Type B pancreatic cell (in vitro differentiated cells): ENCODE results near the gene OAS2. TPM values are rescaled to one million over a fixed set of nuclear protein-coding genes. Genes with fewer than 3 reads are reported as not detected.
A peak's percentile ranks its signal among the peaks of the same experiment; 100 is the strongest.

Experiments
- DNase-seq: peaks from one replicate; pipeline ENCODE4 v3.0.0; 2021; ENCODE audit warnings: mixed read lengths; ENCODE audit not compliant: unreplicated experiment; ENCODE audit errors: extremely low spot score
- H3K27ac Mint-ChIP-seq: 2 replicates; pipeline ENCODE4 v1.8.0; 2021; ENCODE audit warnings: mild to moderate bottlenecking, mixed read lengths
- H3K27me3 Mint-ChIP-seq: 2 replicates; pipeline ENCODE4 v1.8.0; 2021; ENCODE audit warnings: mixed read lengths
- H3K36me3 Mint-ChIP-seq: 2 replicates; pipeline ENCODE4 v1.8.0; 2021; ENCODE audit warnings: mixed read lengths
- H3K4me1 Mint-ChIP-seq: one replicate; pipeline ENCODE4 v1.8.0; 2021; ENCODE audit warnings: mixed read lengths; ENCODE audit not compliant: unreplicated experiment
- H3K4me3 Mint-ChIP-seq: 2 replicates; pipeline ENCODE4 v1.8.0; 2021; ENCODE audit warnings: mild to moderate bottlenecking, mixed read lengths
- H3K9me3 Mint-ChIP-seq: 2 replicates; pipeline ENCODE4 v1.8.0; 2021; ENCODE audit warnings: mixed read lengths
- total RNA-seq: library from RNA; stranded (reverse); gene quantifications from 2 replicates; pipeline ENCODE4 v1.2.1, GENCODE V29; 2021; ENCODE audit warnings: low replicate concordance
- TF ChIP-seq, protein P1 (sequence below): fragments of 200-600 bp; sonication (generic); conservative IDR thresholded peaks from 2 replicates; pipeline ENCODE4 v1.5.0; 2021; ENCODE audit warnings: antibody characterized with exemption, mild to moderate bottlenecking

OAS2 gene
- total RNA-seq, 1 donor from 2014 or later = 1.8 TPM

DNA sequence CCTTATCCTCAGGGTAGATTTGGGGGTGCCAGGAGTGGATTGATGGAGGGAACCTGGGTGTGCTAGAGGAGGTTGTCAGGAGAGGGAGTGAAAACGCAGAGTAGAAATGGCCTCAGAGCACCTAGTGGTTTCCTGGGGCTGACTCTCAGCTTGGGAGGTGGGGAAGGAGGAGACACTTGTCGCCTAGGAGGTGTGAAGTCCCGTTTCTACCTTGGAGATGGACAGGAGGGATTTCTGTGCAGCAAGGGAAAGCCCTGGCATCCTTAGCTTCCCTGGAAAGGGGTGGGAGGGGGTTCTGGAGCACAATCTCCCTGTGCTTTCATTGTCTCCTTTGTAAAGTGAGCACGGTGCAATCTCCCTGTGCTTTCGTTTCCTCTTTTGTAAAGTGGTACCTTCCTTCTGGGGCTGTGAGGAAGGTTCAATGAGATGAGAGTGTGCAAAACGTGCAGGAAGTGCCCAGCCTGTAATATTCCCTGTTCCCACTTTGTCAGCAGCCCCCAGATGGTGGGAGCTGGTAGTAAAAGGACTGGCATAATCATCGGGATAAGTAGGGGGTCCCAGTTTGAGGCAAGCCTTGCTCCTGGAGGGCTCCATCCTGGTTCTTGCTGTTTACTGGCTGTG is 38.4 kb upstream of the OAS2 start:
- H3K9me3 Mint-ChIP-seq = peaks cover 4% of the 10 kb centered on the region
- H3K27ac Mint-ChIP-seq = peak overlapping the region; percentile 14
- no peaks in the 10 kb centered on the region for H3K4me1 Mint-ChIP-seq
- H3K27me3 Mint-ChIP-seq = peaks cover 16% of the 10 kb centered on the region
- DNase-seq = no peak
- H3K36me3 Mint-ChIP-seq = no peaks in the 10 kb centered on the region
- TF ChIP-seq, protein P1, sequence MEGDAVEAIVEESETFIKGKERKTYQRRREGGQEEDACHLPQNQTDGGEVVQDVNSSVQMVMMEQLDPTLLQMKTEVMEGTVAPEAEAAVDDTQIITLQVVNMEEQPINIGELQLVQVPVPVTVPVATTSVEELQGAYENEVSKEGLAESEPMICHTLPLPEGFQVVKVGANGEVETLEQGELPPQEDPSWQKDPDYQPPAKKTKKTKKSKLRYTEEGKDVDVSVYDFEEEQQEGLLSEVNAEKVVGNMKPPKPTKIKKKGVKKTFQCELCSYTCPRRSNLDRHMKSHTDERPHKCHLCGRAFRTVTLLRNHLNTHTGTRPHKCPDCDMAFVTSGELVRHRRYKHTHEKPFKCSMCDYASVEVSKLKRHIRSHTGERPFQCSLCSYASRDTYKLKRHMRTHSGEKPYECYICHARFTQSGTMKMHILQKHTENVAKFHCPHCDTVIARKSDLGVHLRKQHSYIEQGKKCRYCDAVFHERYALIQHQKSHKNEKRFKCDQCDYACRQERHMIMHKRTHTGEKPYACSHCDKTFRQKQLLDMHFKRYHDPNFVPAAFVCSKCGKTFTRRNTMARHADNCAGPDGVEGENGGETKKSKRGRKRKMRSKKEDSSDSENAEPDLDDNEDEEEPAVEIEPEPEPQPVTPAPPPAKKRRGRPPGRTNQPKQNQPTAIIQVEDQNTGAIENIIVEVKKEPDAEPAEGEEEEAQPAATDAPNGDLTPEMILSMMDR = no peak
- peak overlapping the region; percentile 19 for H3K4me3 Mint-ChIP-seq

DNA sequence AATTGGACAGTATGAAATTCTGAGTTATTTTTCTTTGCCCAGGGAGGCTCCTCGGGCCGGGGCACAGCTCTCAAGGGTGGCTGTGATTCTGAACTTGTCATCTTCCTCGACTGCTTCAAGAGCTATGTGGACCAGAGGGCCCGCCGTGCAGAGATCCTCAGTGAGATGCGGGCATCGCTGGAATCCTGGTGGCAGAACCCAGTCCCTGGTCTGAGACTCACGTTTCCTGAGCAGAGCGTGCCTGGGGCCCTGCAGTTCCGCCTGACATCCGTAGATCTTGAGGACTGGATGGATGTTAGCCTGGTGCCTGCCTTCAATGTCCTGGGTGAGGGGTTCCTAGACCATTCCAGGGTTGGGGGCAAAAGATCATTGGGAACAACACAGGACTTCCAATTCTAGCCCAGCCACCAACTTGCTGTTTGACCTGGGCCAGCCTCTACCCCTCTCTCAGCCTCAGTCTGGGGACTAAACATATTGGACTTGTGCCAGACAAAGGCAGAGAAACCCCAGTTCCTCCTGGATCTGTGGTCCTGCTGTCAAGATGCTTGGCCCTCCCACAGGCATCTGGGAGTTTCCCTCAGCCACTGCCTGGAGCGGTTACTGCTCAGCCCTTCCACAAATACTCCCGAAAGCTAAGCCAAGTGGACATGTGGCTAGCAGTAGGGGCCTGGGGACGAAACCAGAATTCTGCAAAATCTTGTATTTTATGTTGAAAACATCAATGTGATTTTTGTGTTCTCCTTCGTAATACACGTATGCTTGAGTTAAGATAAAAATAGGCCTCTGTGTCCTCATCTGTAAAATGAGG is 36.6 kb upstream of the OAS2 start:
- no peaks in the 10 kb centered on the region for H3K9me3 Mint-ChIP-seq
- no peak overlapping the region for H3K4me3 Mint-ChIP-seq
- DNase-seq = no peak
- TF ChIP-seq, protein P1 = no peak
- no peaks in the 10 kb centered on the region for H3K36me3 Mint-ChIP-seq
- peaks cover 16% of the 10 kb centered on the region for H3K27me3 Mint-ChIP-seq
- H3K27ac Mint-ChIP-seq = no peak overlapping the region
- no peaks in the 10 kb centered on the region for H3K4me1 Mint-ChIP-seq

DNA sequence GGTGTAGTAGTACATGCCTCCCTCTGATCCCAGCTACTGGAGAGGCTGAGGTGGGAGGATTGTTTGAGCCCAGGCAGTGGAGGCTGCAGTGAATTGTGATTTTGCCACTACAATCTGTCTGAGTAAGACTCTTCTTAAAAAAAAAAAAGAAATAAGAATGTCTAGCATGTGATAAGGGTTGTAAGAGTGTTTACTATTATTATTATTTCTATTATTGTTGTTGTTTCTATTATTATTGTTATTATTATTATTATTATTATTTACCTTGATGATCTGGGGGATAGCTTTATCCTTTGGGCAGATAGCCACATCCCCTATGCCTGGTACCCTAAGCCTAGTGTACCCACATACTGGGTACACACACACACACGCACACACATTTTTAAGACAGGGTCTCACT is 35.7 kb upstream of the OAS2 start:
- Mint-ChIP-seq H3K27ac (no peak overlapping the region), H3K27me3 (peaks cover 10% of the 10 kb centered on the region), H3K4me1 (no peaks in the 10 kb centered on the region), H3K4me3 (no peak overlapping the region), H3K36me3 (no peaks in the 10 kb centered on the region), H3K9me3 (no peaks in the 10 kb centered on the region)
- DNase-seq = no peak
- TF ChIP-seq, protein P1 = no peak

DNA sequence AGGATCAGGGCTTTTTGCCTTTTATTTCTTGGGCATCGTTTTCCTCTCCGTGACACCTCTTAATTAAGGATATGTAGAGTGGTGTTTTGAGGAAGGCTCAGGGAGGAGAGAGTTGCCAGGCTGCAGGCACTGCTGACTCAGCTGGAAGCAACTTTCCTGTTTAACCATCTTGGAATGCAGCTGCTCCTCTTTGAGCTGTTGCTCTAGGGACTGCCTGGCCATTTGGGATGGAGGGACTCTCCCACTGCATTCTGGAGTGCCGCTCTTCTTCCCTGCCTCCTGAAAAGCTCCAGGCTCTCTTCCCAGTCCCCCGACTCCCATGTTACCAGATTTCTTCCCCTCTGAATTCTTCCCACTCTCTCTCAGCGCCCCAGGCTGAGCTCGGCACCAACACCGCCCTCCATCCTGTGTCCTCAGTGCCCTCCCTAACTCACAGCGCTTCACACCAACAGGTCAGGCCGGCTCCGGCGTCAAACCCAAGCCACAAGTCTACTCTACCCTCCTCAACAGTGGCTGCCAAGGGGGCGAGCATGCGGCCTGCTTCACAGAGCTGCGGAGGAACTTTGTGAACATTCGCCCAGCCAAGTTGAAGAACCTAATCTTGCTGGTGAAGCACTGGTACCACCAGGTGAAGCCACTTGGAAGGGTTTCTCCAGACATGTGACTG is 34.2 kb upstream of the OAS2 start:
- no peak overlapping the region for H3K27ac Mint-ChIP-seq
- no peak for DNase-seq

DNA sequence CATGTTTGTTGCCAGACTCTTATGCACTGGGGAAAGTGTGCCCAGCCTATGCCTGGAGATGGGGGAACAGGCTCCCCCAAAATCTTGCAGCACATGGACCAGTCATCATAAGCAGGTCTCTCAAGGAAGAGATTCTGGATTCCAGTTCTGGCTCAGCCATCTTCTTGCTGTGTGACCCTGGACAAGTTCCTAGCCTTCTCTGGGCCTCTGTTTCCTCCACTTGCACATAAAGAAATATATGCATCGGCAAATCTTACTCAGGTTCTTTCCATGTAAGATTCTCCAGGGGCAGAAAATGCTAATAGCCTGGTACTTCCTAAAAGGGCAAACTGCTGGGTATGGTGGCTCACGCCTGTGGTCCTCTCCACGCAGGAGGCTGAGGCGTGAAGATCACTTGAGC is 32.8 kb upstream of the OAS2 start:
- no peak overlapping the region for H3K27ac Mint-ChIP-seq
- H3K4me3 Mint-ChIP-seq = no peak overlapping the region
- H3K36me3 Mint-ChIP-seq = no peaks in the 10 kb centered on the region
- H3K27me3 Mint-ChIP-seq = no peaks in the 10 kb centered on the region
- no peaks in the 10 kb centered on the region for H3K4me1 Mint-ChIP-seq
- no peak for DNase-seq
- H3K9me3 Mint-ChIP-seq = no peaks in the 10 kb centered on the region
- TF ChIP-seq, protein P1 = no peak

More for the DNA sequence above, 34.2 kb upstream of the OAS2 start:
- TF ChIP-seq, protein P1 = no peak
- no peak overlapping the region for H3K4me3 Mint-ChIP-seq
- H3K9me3 Mint-ChIP-seq = no peaks in the 10 kb centered on the region
- peaks cover 6% of the 10 kb centered on the region for H3K27me3 Mint-ChIP-seq
- no peaks in the 10 kb centered on the region for H3K36me3 Mint-ChIP-seq
- no peaks in the 10 kb centered on the region for H3K4me1 Mint-ChIP-seq
